ENCODE results near the gene TCF7L2.

TCF7L2 gene

DNA sequence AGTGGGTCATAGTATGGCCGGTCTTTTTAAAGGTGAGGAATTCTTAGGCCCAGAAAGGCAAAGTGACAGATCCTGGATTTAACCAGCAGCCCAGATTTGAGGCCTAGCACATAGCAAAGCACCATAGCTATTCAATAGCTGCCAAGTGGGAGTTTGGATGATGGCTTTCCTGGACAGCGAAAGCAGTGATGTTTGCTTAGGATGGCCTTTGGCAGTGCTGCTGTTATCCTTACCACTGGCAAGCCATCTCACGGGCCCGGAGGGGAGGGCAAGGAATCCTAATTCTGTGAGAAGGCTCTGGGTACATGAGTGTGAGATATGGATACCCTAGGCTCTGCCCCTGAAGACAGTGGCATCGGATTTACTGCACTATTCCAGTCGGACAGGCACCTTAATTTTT is 50.4 kb downstream of the TCF7L2 start:
- no peak for DNase-seq (ENCODE audit: low spot score)

- no peak for DNase-seq (ENCODE audit: low spot score)
These were observed 51.0 kb downstream of the TCF7L2 start for GRCh38 chr10:113000876-113001598.

DNA sequence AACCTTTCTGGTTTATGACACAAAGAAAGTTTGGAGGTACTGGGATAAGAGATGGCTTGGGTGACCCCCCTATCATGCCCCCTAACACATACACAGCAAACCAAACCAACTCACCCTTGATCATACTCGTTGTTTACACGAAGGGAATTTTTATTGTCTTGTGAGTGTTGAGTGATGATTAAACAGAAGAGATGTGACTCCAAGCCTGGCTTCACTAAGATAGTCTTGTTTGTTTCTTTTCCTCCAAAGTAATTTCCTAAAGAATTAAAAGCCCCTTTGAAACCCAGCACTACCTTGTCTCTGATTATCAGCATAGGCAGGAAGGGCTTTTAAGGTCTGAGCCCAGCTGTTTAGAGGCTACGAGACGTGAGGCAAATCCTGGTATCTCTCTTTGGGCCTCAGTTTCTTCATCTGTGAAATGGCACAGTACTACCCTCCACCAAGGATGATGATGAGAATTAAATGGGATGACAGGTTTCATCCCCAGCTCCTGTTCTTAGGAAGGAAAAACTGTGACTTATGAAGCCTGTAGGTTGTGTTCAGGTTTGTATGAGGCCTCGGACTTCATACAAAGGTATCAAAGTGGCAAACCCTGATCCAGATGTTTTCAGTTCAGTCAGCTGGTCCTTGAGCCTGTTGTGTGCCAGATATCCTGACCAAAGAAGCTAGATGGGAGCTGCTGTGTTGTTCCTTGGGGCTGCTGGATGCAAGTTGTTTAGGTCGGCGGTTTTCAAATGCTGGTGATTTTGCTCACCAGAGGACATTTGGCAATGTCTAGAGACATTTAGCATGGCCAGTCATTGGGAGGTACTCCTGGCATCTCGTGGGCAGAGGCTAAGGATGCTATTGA is 51.8 kb downstream of the TCF7L2 start:
- no peak for DNase-seq (ENCODE audit: low spot score)

- no peak for DNase-seq (ENCODE audit: low spot score)
These were observed 52.4 kb downstream of the TCF7L2 start for GRCh38 chr10:113002449-113002777.

DNA sequence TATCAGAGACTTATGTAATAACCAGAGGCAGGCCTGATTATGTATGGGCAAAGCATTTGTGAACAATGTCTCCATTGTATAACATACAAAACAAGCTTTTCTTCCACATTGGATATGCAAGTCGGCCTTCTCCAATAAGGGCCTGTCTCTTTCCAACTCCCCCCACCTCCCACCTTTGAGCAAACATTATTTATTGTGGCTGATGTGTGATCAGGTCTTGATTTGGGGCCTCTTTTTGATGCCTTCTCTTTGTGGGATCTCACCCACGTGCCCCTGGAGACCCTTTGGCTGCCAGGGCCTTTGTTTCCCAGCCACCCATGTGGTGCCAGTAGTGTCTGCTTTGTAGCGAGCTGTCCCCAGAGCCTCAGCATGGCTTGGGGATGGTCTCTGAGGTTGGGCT is 53.0 kb downstream of the TCF7L2 start:
- DNase-seq (ENCODE audit: low spot score) = no peak

GRCh38 chr10:113004069-113004618 is 54.1 kb downstream of the TCF7L2 start:
- no peak for DNase-seq (ENCODE audit: low spot score)

DNA sequence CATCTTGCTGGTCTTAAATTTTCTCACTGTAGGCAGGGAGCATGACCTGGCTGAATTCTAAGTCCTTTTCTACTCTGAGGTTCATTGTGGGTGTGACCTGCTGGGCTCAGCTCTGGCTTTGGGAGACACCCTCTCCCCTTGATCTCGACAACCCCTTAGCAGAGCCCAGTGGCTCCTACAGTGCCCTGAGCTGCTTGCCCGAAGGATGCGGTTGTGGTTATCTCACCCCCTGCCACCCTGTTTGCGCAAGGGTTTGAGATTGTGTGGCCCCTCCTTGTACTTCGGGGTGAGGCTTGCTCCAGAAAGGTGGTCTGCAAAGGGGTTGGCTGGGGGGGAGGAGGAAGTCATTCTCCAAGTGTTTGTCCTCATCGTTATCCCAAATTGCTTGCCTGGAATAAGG is 55.3 kb downstream of the TCF7L2 start:
- DNase-seq (ENCODE audit: low spot score) = no peak

DNA sequence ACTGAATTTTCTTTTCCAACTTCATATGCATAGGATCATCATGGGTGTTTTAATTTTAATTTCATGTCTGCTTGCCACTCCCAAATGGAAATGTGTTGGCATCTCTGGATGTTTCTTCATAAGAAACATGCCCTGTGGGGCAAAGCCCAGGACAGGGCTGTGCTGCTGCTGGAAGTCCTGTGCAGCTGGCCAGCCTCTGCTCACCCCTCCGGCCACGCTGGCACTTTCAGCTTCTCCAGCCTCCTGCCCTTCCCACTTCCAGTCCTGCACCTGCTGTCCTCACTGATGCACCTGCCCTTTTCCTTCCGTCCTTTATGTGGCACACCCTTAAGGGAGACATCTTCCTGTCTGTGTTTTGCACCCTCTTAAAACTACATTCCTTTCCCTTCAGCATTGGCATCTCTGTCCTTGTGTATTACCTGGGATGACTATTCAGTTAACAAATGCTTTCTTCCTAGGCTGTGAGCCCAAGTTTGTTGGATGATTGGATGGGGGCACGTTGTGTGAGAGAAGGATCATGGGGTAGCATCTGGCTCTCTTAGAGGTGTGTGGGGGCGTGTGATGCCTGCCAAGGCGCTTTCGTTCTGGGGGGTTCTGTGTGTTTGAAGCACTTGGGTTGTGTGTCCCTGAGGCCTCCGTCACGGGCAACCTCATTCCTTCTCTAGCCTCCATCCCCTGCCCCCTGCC is 56.8 kb downstream of the TCF7L2 start:
- DNase-seq (ENCODE audit: low spot score) = no peak

- DNase-seq (ENCODE audit: low spot score) = no peak
These were observed 57.3 kb downstream of the TCF7L2 start for GRCh38 chr10:113007343-113007771.

DNA sequence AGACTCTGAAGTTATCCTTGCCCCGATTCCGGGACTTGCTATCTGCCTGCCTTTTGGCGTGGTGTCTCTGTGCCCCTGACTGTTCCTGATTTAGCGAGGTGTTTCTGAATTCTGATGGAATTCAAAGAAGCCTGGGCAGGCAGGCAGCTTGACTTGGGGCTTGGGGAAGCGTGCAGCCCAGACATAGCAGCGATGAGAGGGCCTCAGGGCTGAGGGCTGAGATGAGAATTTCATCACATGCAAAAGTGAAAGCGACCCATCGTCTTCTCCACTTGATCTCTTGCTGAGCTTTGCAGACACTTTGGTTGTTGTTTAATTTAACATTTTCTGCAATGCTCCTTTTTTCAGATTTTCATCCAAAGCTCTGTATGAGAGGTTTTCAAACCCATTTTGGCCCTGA is 57.8 kb downstream of the TCF7L2 start:
- DNase-seq (ENCODE audit: low spot score) = no peak

- DNase-seq (ENCODE audit: low spot score) = no peak
These were observed 61.7 kb downstream of the TCF7L2 start for GRCh38 chr10:113011592-113012374.

DNA sequence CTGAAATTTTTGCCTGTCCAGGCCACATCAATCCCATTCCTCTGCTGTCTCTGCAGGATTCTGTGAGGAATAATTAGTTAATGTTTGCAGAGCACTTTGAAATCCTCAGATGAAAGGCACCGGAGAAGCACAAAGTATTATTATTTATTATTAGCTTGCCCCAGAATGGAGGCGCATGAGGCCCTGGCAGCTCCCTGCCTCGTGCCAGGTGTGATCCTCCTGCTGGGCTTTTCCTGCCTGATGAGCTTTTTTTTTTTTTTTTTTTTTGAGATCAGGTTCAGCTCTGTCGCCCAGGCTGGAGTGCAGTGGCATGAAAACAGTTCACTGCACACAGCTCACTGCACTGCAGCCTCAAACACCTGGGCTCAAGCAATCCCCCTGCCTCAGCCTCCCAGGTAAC is 65.2 kb downstream of the TCF7L2 start:
- DNase-seq (ENCODE audit: low spot score) = no peak

DNA sequence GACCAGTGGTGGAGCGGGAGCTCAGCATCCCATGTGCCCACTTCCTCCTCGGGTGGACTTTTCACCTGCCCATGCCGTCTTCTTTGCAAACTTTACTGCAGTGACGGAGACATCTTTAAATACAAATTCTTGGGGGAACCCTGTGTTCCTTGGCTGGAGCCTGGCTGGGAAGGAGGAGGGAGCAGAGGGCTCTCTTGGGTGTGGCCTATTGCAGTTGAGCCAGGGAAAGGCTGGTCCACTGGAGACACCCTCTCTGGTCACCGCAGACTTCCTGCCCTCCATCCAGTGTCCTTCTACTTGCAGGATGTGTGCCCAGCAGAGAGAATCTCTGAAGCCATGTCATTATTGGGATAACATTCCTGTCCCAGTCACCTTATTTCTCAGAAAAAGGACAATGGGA is 67.3 kb downstream of the TCF7L2 start:
- DNase-seq (ENCODE audit: low spot score) = no peak

- no peak for DNase-seq (ENCODE audit: low spot score)
These were observed 68.0 kb downstream of the TCF7L2 start for GRCh38 chr10:113018034-113018433.

DNA sequence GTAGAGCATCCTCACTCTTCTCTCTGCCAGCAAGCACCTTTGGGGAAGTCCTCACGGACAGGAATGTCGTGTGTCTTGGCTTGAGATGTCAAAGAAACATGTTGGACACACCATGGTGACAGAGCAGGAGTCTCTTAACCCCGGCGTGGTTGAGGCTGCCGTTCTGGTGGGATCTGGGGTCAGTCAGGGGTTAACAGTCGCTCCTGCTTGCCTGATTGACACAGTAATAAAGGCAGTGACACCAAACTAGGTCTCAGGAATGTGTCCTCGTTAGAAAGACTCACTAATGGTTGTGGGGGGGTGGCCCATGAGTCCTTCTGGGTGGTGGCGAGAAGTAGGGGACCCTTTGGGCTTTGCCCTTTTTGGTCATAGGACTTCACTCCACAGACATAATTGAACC is 69.0 kb downstream of the TCF7L2 start:
- no peak for DNase-seq (ENCODE audit: low spot score)

DNA sequence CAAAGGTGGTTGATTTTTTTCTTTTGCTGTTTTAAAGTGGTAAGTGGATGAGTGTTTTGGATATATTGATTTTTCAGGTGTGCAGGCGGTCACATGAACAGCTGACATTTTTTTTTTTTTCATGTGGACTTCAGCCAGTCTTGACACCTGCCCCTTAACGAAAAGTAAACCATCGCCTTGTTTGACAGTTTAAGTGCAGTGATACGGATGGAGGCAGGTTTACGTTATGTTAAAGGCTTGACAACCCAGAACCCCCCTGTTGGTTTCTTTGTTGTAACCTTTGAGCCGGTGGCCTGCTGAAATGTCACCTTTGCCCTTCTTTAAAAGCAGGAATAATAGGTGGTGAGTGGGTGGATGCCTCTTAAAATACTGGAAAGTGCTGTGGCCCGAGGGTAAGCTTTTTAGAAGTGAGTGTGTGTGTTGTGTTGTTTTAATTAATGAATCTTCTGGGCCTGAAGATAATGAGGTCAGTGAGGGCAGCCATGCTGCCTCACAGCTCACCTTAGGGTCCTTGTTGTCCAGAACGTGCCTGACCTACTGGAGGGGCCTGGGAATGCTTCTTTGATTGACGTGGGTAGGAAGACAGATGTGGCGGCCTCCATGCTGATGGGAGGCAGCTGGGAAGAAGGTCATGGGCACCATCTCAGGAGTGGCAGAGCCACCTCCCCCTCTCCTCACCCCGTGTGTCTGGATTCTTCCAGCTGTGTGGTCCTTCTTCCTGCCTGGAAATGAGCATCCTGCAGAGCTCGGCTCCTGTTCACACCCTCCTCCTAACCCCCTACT is 69.8 kb downstream of the TCF7L2 start:
- DNase-seq (ENCODE audit: low spot score) = no peak

DNA sequence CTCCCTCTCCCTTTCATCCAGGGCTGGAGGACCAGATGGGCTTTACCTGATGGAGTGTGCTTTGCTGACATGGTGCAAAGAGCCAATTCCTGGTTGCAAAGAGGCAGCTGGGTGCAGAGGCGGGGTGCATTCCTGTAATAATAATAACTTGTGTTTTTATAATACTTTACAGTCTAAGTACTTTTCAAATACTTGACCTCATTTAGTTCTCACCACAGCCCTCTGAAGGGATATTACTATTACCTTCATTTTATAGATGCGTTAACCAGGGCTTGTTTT is 70.4 kb downstream of the TCF7L2 start:
- DNase-seq (ENCODE audit: low spot score) = no peak

GRCh38 chr10:113020838-113021237 is 70.8 kb downstream of the TCF7L2 start:
- DNase-seq (ENCODE audit: low spot score) = no peak

GRCh38 chr10:113021268-113022040 is 71.4 kb downstream of the TCF7L2 start:
- no peak for DNase-seq (ENCODE audit: low spot score)

DNA sequence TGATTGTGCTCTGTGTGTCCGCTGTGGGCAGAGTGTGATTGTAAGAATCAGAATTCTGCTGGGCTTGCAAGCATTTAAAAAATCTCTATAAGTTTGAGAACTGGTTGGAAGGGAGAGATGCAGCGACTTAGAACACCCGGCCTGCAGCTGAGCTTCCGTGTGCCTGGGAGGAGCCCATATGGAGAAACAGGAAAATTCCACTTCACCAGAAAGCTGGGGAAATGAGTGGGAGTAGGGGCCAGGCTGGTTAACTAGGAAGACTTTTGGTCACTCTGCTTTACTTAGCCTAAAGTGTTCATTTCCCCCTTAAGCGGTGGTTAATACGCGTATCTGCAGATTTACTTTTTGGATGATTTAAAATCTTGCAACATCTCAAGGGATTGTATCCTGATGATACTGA is 72.2 kb downstream of the TCF7L2 start:
- no peak for DNase-seq (ENCODE audit: low spot score)

DNA sequence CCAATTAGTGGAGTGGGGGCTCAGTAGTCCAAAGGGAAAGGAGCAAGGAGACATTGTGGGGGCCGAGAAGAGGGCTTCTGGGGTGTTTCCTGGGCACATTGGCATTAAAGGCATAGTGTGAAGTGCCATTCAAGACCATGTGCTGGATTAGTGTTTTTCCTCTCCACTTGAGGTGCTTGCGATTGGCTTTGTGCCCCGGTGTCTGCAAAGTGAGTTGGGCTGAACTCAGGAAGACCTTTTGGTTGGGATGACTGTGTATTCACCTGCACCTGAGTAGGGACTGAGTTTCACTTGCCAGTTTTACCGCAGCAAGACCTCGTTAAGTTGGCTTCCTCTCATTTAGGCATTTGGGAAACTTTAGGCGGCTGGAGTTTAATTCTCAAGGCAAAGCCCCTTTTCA is 73.0 kb downstream of the TCF7L2 start:
- DNase-seq (ENCODE audit: low spot score) = no peak

Data from hematopoietic multipotent progenitor cell treated with erythropoietin and hydrocortisone succinate and interleukin-3 and kit ligand, for 15 days (in vitro differentiated cells).